HG03097 (cell line): ENCODE data around the gene SIK1.
"Not testable (repeated sequence)": the region's sequence is repeated elsewhere in the genome, so short reads cannot be mapped to it uniquely, and the experiment has no call there.

Experiments used
- ATAC-seq: cut with Tn5 transposase; IDR thresholded peaks from one replicate; pipeline ENCODE4 v1.9.1; 2021; ENCODE audit not compliant: unreplicated experiment, low FRiP score

Gene SIK1

GRCh38 chr21:43398000-43398399, 28.9 kb downstream of the SIK1 start:
- ATAC-seq: not testable (repeated sequence)

GRCh38 chr21:43397439-43397808, 29.5 kb downstream of the SIK1 start:
- not testable (repeated sequence) for ATAC-seq

GRCh38 chr21:43396788-43397438, 30.0 kb downstream of the SIK1 start:
- not testable (repeated sequence) for ATAC-seq

- ATAC-seq: not testable (repeated sequence)
Observed at GRCh38 chr21:43383351-43383750, 43.6 kb downstream of the SIK1 start.

GRCh38 chr21:43382902-43383301, 44.0 kb downstream of the SIK1 start:
- not testable (repeated sequence) for ATAC-seq

- ATAC-seq: peak; percentile 47
Observed at GRCh38 chr21:43380852-43381533, 45.9 kb downstream of the SIK1 start.

- ATAC-seq: not testable (repeated sequence)
Observed at GRCh38 chr21:43380337-43380736, 46.6 kb downstream of the SIK1 start.

GRCh38 chr21:43379626-43380122, 47.3 kb downstream of the SIK1 start:
- ATAC-seq: not testable (repeated sequence)

GRCh38 chr21:43376478-43376882, 50.5 kb downstream of the SIK1 start:
- ATAC-seq: no peak

GRCh38 chr21:43375837-43376477, 51.0 kb downstream of the SIK1 start:
- ATAC-seq: no peak

- no peak for ATAC-seq
Observed at GRCh38 chr21:43375006-43375836, 51.7 kb downstream of the SIK1 start.

GRCh38 chr21:43374228-43374885, 52.6 kb downstream of the SIK1 start:
- no peak for ATAC-seq

GRCh38 chr21:43373362-43374227, 53.3 kb downstream of the SIK1 start:
- no peak for ATAC-seq

GRCh38 chr21:43372663-43373361, 54.1 kb downstream of the SIK1 start:
- no peak for ATAC-seq

GRCh38 chr21:43371786-43372185, 55.1 kb downstream of the SIK1 start:
- no peak for ATAC-seq

GRCh38 chr21:43370888-43371570, 55.9 kb downstream of the SIK1 start:
- ATAC-seq: no peak

GRCh38 chr21:43370091-43370658, 56.8 kb downstream of the SIK1 start:
- ATAC-seq: no peak

- ATAC-seq: no peak
Observed at GRCh38 chr21:43369596-43370090, 57.3 kb downstream of the SIK1 start.
